OCI-LY1 (cell line): ENCODE measurements around the gene ING2.
A peak's percentile ranks its signal among the peaks of the same experiment; 100 is the strongest.
"Not testable (repeated sequence)": the region's sequence is repeated elsewhere in the genome, so short reads cannot be mapped to it uniquely, and the experiment has no call there.

Source experiments
- H2AFZ ChIP-seq: fragments of 200-600 bp; sonication (generic), shearing (Covaris generic); 2 replicates; pipeline ENCODE4 v1.6.0; 2014; ENCODE audit warnings: antibody characterized with exemption, mild to moderate bottlenecking, low read length
- H3F3A ChIP-seq: fragments of 200-600 bp; sonication (generic), shearing (Covaris generic); 2 replicates; pipeline ENCODE4 v1.6.0; 2014; ENCODE audit warnings: mild to moderate bottlenecking, antibody characterized with exemption, low read length, moderate library complexity; ENCODE audit not compliant: insufficient read depth
- H3K27ac ChIP-seq: fragments of 200-600 bp; sonication (generic); 2 replicates; pipeline ENCODE4 v1.5.1; 2014; ENCODE audit warnings: low read length, mixed run types, mild to moderate bottlenecking, low read depth; ENCODE audit not compliant: poor library complexity, severe bottlenecking
- H3K27me3 ChIP-seq: fragments of 200-600 bp; sonication (generic); 2 replicates; pipeline ENCODE4 v1.6.0; 2014; ENCODE audit warnings: antibody characterized with exemption, mild to moderate bottlenecking, low read length, moderate library complexity; ENCODE audit not compliant: insufficient read depth
- H3K36me3 ChIP-seq: fragments of 200-600 bp; sonication (generic); 2 replicates; pipeline ENCODE4 v1.6.1; 2014; ENCODE audit warnings: mild to moderate bottlenecking, antibody characterized with exemption, low read length, moderate library complexity, mixed read lengths; ENCODE audit not compliant: insufficient read depth
- H3K4me1 ChIP-seq: fragments of 200-600 bp; sonication (generic); 2 replicates; pipeline ENCODE4 v1.5.1; 2014; ENCODE audit warnings: mild to moderate bottlenecking, low read length, moderate library complexity; ENCODE audit not compliant: insufficient read depth, severe bottlenecking
- H3K4me2 ChIP-seq: fragments of 200-600 bp; sonication (generic), shearing (Covaris generic); 2 replicates; pipeline ENCODE4 v1.6.1; 2014; ENCODE audit warnings: low read length
- H3K4me3 ChIP-seq: fragments of 200-600 bp; sonication (generic); 2 replicates; pipeline ENCODE4 v1.5.1; 2014; ENCODE audit warnings: low read length, low read depth, mild to moderate bottlenecking, mixed read lengths; ENCODE audit not compliant: poor library complexity, severe bottlenecking
- H3K79me2 ChIP-seq: fragments of 200-600 bp; shearing (Covaris generic); 2 replicates; pipeline ENCODE4 v1.6.1; 2016; ENCODE audit warnings: mixed run types, low read length, mixed read lengths; ENCODE audit not compliant: insufficient read depth
- H3K9ac ChIP-seq: fragments of 200-600 bp; sonication (generic), shearing (Covaris generic); 2 replicates; pipeline ENCODE4 v1.6.1; 2014; ENCODE audit warnings: mild to moderate bottlenecking, low read length, mixed read lengths
- H3K9me2 ChIP-seq: fragments of 200-600 bp; sonication (generic), shearing (Covaris generic); 2 replicates; pipeline ENCODE4 v1.6.1; 2014; ENCODE audit warnings: low read depth, mild to moderate bottlenecking, low read length, mixed read lengths
- H3K9me3 ChIP-seq: fragments of 200-600 bp; shearing (Covaris generic); 2 replicates; pipeline ENCODE4 v1.6.1; 2014; ENCODE audit warnings: low read length, mixed read lengths
- H4K20me1 ChIP-seq: fragments of 200-600 bp; sonication (generic), shearing (Covaris generic); 2 replicates; pipeline ENCODE4 v1.6.0; 2016; ENCODE audit warnings: mild to moderate bottlenecking, low read length; ENCODE audit not compliant: insufficient read depth
- CTCF ChIP-seq: fragments of 200-600 bp; sonication (generic), shearing (Covaris generic); IDR thresholded peaks from 2 replicates; pipeline ENCODE4 v1.5.1; 2017; ENCODE audit warnings: mild to moderate bottlenecking, antibody characterized with exemption, low read length, moderate library complexity, mixed read lengths
- EZH2 ChIP-seq: fragments of 200-600 bp; sonication (generic), shearing (Covaris generic); IDR thresholded peaks from 2 replicates; pipeline ENCODE4 v1.8.0; 2017; ENCODE audit warnings: borderline replicate concordance, mixed run types, mild to moderate bottlenecking, antibody characterized with exemption, low read length, moderate library complexity, mixed read lengths

ING2 gene

GRCh38 chr4:183504930-183505610 is at the start of gene ING2:
Gene ING2, plus strand, starts transcription at chr4:183505058. Its CDS starts 138 bp downstream, at chr4:183505196.
- Histone ChIP-seq H3K9me2 (no peaks in the 10 kb centered on the region), H3K4me1 (peaks cover 36% of the 10 kb centered on the region), H3F3A (no peaks in the 10 kb centered on the region), H3K79me2 (peaks cover 41% of the 10 kb centered on the region), H3K36me3 (peaks cover under 1% of the 10 kb centered on the region; the same call in 1 of the 2 replicates), H3K27me3 (no peaks in the 10 kb centered on the region), H3K27ac (peak within 1 kb of the TSS; percentile 84), H3K4me2 (peak within 1 kb of the TSS; percentile 99), H3K4me3 (peak within 1 kb of the TSS; percentile 86), H2AFZ (no peak within 1 kb of the TSS), H4K20me1 (0 out of 2 replicates have a peak, but pooled peaks cover 3% of the 10 kb centered on the region), H3K9me3 (no peaks in the 10 kb centered on the region), H3K9ac (peak within 1 kb of the TSS; percentile 86)
- TF ChIP-seq EZH2: no peak
- TF ChIP-seq CTCF: no peak

GRCh38 chr4:183455431-183456195 is 49.2 kb upstream of the ING2 start:
- TF ChIP-seq EZH2 (no peak), CTCF (no peak)
- Histone ChIP-seq H2AFZ (no peak overlapping the region), H3K9ac (no peak overlapping the region), H3K4me1 (no peaks in the 10 kb centered on the region), H3K9me3 (no peaks in the 10 kb centered on the region), H3K4me3 (no peak overlapping the region), H4K20me1 (no peaks in the 10 kb centered on the region), H3K27ac (no peak overlapping the region), H3K9me2 (no peaks in the 10 kb centered on the region), H3K4me2 (no peak overlapping the region), H3F3A (peaks cover 8% of the 10 kb centered on the region; the same call in 1 of the 2 replicates), H3K79me2 (no peaks in the 10 kb centered on the region), H3K36me3 (peaks cover 1% of the 10 kb centered on the region; the same call in 1 of the 2 replicates), H3K27me3 (no peaks in the 10 kb centered on the region)

GRCh38 chr4:183458005-183458404 is 46.9 kb upstream of the ING2 start:
- Histone ChIP-seq H3K9me3 (no peaks in the 10 kb centered on the region), H2AFZ (no peak overlapping the region), H3K4me3 (no peak overlapping the region), H3K4me1 (no peaks in the 10 kb centered on the region), H3K27me3 (no peaks in the 10 kb centered on the region), H3F3A (no peaks in the 10 kb centered on the region), H3K79me2 (no peaks in the 10 kb centered on the region), H3K9me2 (no peaks in the 10 kb centered on the region), H3K36me3 (no peaks in the 10 kb centered on the region), H4K20me1 (no peaks in the 10 kb centered on the region), H3K27ac (no peak overlapping the region), H3K9ac (no peak overlapping the region), H3K4me2 (no peak overlapping the region)
- TF ChIP-seq EZH2 (no peak), CTCF (no peak)

GRCh38 chr4:183463903-183464619 is 40.8 kb upstream of the ING2 start:
- not testable (repeated sequence) for H3K4me3 ChIP-seq, H3K27me3 ChIP-seq, H2AFZ ChIP-seq, H3K9ac ChIP-seq, H3K9me3 ChIP-seq, H3K9me2 ChIP-seq, H3K4me2 ChIP-seq, H4K20me1 ChIP-seq, H3F3A ChIP-seq, H3K4me1 ChIP-seq, H3K36me3 ChIP-seq, H3K79me2 ChIP-seq, H3K27ac ChIP-seq

- H3K27me3 ChIP-seq, H3K36me3 ChIP-seq, H4K20me1 ChIP-seq, H3K9ac ChIP-seq, H3F3A ChIP-seq, H3K4me1 ChIP-seq, H2AFZ ChIP-seq, H3K9me2 ChIP-seq, H3K9me3 ChIP-seq, H3K4me3 ChIP-seq, H3K27ac ChIP-seq, H3K79me2 ChIP-seq, H3K4me2 ChIP-seq: not testable (repeated sequence)
Measured at GRCh38 chr4:183465879-183466278, 39.0 kb upstream of the ING2 start.
